Smooth muscle cell (in vitro differentiated cells): ENCODE data around the gene SEMA5B. TPM values are rescaled to one million over a fixed set of nuclear protein-coding genes. Genes with fewer than 3 reads are reported as not detected.

Source experiments
- DNase-seq: peaks from one replicate; lab custom pipeline; 2025; ENCODE audit not compliant: unreplicated experiment; lab: John Stamatoyannopoulos, UW
- H2AFZ ChIP-seq: fragments of 200-600 bp; sonication (generic); 2 replicates; pipeline ENCODE4 v1.6.0; 2016; ENCODE audit warnings: antibody characterized with exemption, low read depth, mild to moderate bottlenecking
- H3F3A ChIP-seq: fragments of 200-600 bp; sonication (generic); 2 replicates; pipeline ENCODE4 v1.6.0; 2017; ENCODE audit warnings: antibody characterized with exemption, low read depth
- H3K27ac ChIP-seq: fragments of 200-600 bp; sonication (generic); 2 replicates; pipeline ENCODE4 v1.5.1; 2016; ENCODE audit warnings: low read depth, mild to moderate bottlenecking
- H3K27me3 ChIP-seq: fragments of 200-600 bp; sonication (generic); 2 replicates; pipeline ENCODE4 v1.6.1; 2016; ENCODE audit warnings: low read depth, mild to moderate bottlenecking
- H3K36me3 ChIP-seq: fragments of 200-600 bp; sonication (generic); 2 replicates; pipeline ENCODE4 v1.5.1; 2016; ENCODE audit warnings: low read depth
- H3K4me1 ChIP-seq: fragments of 200-600 bp; sonication (generic); 2 replicates; pipeline ENCODE4 v1.5.1; 2016; ENCODE audit warnings: low read depth
- H3K4me2 ChIP-seq: fragments of 200-600 bp; sonication (generic); 2 replicates; pipeline ENCODE4 v1.6.0; 2016; ENCODE audit warnings: mild to moderate bottlenecking
- H3K4me3 ChIP-seq: fragments of 200-600 bp; sonication (generic); 2 replicates; pipeline ENCODE4 v1.5.1; 2016; ENCODE audit warnings: mild to moderate bottlenecking
- H3K79me2 ChIP-seq: fragments of 200-600 bp; sonication (generic); 2 replicates; pipeline ENCODE4 v1.6.0; 2016; ENCODE audit warnings: low read depth, mild to moderate bottlenecking
- H3K9ac ChIP-seq: fragments of 200-600 bp; sonication (generic); 2 replicates; pipeline ENCODE4 v1.6.0; 2016; ENCODE audit warnings: low read depth
- H3K9me3 ChIP-seq: fragments of 200-600 bp; sonication (generic); replicated peaks from 2 replicates; pipeline ENCODE4 v1.5.1; 2016; ENCODE audit warnings: low read depth
- H4K20me1 ChIP-seq: fragments of 200-600 bp; sonication (generic); 2 replicates; pipeline ENCODE4 v1.6.0; 2016; ENCODE audit warnings: low read depth
- CTCF ChIP-seq: fragments of 200-600 bp; sonication (generic); IDR thresholded peaks from 2 replicates; pipeline ENCODE4 v1.5.1; 2017; ENCODE audit warnings: borderline replicate concordance, mild to moderate bottlenecking, antibody characterized with exemption; ENCODE audit not compliant: insufficient read depth, poor library complexity, severe bottlenecking
- WGBS: methylation state at CpG from one replicate; pipeline ENCODE4 v1.1.7; 2016; ENCODE audit warnings: low lambda C conversion rate; 5-methylcytosine and 5-hydroxymethylcytosine counted together
- polyA plus RNA-seq: library from polyadenylated mRNA; unstranded; fragments of >200 nt; fragmentation: Nextera tagmentation; extraction: Ambion mirVana; gene quantifications from 2 replicates; pipeline ENCODE4 v1.2.1, GENCODE V29; 2016
- total RNA-seq: library from RNA; depleted of rRNA; stranded (reverse); fragments of >200 nt; gene quantifications from 2 replicates; pipeline ENCODE4 v1.2.3, GENCODE V29; 2014

Gene SEMA5B
- total and polyA plus RNA-seq, 2 experiments from 2014 or later, result not detected

- Histone ChIP-seq H3K27ac (no peak overlapping the region), H3K79me2 (no peaks in the 10 kb centered on the region), H4K20me1 (no peaks in the 10 kb centered on the region), H3F3A (no peaks in the 10 kb centered on the region), H3K27me3 (peaks cover 22% of the 10 kb centered on the region), H3K4me3 (no peak overlapping the region), H3K4me2 (no peak overlapping the region), H2AFZ (no peak overlapping the region), H3K9ac (no peak overlapping the region), H3K9me3 (no peaks in the 10 kb centered on the region), H3K4me1 (peaks cover 56% of the 10 kb centered on the region), H3K36me3 (no peaks in the 10 kb centered on the region)
- TF ChIP-seq CTCF, result no peak
- 90% methylated on average over 3 of the region's 3 CpGs for WGBS
- no peak for DNase-seq
Observed at GRCh38 chr3:122987736-122988319, 39.7 kb downstream of the SEMA5B start.

DNA sequence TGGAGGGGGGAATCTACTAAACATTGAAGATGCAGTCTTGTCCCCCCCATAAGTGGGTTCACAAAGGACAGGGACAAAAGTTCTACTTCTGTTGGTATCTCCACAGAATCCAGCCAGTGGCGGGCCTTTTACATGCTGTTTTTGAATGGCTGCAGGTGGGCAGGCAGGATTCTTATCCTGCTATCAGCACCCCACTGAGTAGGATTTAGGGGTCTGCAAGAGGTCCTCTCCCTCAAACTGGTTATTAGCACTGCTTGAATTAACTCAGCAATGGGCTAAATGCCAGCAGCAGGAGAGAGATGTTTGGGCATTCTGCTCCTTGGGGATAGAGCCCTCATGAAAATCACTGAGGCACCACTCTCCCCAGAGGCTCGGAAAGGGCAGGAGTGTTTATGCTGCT, 40.3 kb downstream of the SEMA5B start:
- Histone ChIP-seq H3K4me3 (no peak overlapping the region), H3K27ac (no peak overlapping the region), H3K9me3 (no peaks in the 10 kb centered on the region), H3K4me2 (no peak overlapping the region), H3F3A (no peaks in the 10 kb centered on the region), H2AFZ (no peak overlapping the region), H3K79me2 (no peaks in the 10 kb centered on the region), H4K20me1 (no peaks in the 10 kb centered on the region), H3K36me3 (no peaks in the 10 kb centered on the region), H3K27me3 (peaks cover 22% of the 10 kb centered on the region), H3K4me1 (peaks cover 57% of the 10 kb centered on the region), H3K9ac (no peak overlapping the region)
- 97% methylated on average over 2 of the region's 2 CpGs for WGBS
- no peak for DNase-seq
- no peak for TF ChIP-seq CTCF

DNA sequence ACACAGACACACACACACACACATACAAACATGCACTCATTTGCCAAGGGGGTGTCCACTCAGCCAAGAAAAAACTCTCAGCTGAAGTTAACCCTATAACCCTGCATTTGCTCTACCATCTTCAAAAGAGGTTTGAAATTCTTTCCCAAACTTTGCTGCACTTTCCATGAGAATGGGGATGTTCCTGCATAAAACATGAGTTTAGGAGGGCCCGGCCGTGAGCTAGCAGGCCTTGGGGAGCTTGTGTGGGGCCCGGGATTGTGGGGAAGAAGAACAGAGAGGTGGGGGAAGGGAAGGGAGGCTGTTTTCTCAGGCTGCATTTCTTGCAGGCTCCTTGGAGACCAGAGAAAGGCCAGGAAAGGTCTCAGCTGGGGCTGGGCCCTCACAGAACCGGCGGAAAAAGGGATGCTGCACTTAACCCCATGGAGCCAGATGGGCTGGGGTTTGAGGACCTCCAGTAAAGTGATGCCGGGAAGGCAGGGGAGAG, 40.8 kb downstream of the SEMA5B start:
- H3K4me2 ChIP-seq, result no peak overlapping the region
- H3K4me1 ChIP-seq, result peaks cover 58% of the 10 kb centered on the region
- H3K27me3 ChIP-seq, result peaks cover 22% of the 10 kb centered on the region
- H3F3A ChIP-seq, result no peaks in the 10 kb centered on the region
- H3K9me3 ChIP-seq, result no peaks in the 10 kb centered on the region
- DNase-seq, result no peak
- H3K27ac ChIP-seq, result no peak overlapping the region
- no peak overlapping the region for H3K9ac ChIP-seq
- no peaks in the 10 kb centered on the region for H4K20me1 ChIP-seq
- no peak overlapping the region for H3K4me3 ChIP-seq
- H3K79me2 ChIP-seq, result no peaks in the 10 kb centered on the region
- WGBS, result 56% methylated on average over 6 of the region's 6 CpGs
- H2AFZ ChIP-seq, result no peak overlapping the region
- H3K36me3 ChIP-seq, result no peaks in the 10 kb centered on the region
- TF ChIP-seq CTCF, result no peak

DNA sequence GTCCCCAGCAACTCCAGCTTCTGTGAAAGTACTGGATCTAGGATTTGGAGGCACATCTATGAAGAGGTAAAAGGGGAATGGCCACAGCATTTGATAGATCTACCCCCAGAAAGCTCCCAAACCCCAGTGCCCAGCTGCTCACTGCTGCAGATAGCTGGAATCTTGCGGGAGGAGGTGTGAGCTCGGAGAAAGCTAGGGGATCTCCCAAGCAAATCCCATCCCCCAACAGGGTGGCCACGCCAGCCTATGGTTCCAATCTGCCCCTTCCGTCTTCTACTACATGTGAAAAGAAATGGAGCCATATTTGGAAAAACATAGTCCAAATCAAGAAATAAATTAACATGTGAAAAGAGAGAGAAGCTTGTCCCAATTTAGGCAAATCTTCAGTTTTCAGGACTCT, 42.0 kb downstream of the SEMA5B start:
- Histone ChIP-seq H3K27me3 (peaks cover 22% of the 10 kb centered on the region), H3F3A (no peaks in the 10 kb centered on the region), H3K4me2 (no peak overlapping the region), H3K4me3 (no peak overlapping the region), H3K9me3 (no peaks in the 10 kb centered on the region), H3K79me2 (no peaks in the 10 kb centered on the region), H3K36me3 (no peaks in the 10 kb centered on the region), H4K20me1 (no peaks in the 10 kb centered on the region), H3K4me1 (peaks cover 58% of the 10 kb centered on the region), H3K27ac (no peak overlapping the region), H2AFZ (no peak overlapping the region), H3K9ac (no peak overlapping the region)
- no peak for TF ChIP-seq CTCF
- no peak for DNase-seq
- 56% methylated on average over 4 of the region's 4 CpGs for WGBS
